ENCODE measurements around the gene XKR3.

- TF ChIP-seq, protein P1, sequence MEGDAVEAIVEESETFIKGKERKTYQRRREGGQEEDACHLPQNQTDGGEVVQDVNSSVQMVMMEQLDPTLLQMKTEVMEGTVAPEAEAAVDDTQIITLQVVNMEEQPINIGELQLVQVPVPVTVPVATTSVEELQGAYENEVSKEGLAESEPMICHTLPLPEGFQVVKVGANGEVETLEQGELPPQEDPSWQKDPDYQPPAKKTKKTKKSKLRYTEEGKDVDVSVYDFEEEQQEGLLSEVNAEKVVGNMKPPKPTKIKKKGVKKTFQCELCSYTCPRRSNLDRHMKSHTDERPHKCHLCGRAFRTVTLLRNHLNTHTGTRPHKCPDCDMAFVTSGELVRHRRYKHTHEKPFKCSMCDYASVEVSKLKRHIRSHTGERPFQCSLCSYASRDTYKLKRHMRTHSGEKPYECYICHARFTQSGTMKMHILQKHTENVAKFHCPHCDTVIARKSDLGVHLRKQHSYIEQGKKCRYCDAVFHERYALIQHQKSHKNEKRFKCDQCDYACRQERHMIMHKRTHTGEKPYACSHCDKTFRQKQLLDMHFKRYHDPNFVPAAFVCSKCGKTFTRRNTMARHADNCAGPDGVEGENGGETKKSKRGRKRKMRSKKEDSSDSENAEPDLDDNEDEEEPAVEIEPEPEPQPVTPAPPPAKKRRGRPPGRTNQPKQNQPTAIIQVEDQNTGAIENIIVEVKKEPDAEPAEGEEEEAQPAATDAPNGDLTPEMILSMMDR (IDR thresholded peaks at IDR 0.05; ENCODE audit: insufficient read depth, low read length, poor library complexity, severe bottlenecking), result no peak
- no peak for TF ChIP-seq EZH2phosphoT487 (conservative IDR thresholded peaks at IDR 0.05; ENCODE audit: low read length)
Observed at GRCh38 chr22:16818538-16818937, 6.7 kb downstream of the XKR3 start.

All from SU-DHL-6 (cell line).